HG02885 (cell line): ENCODE measurements around the gene C20orf144.
"Not testable (repeated sequence)": the region's sequence is repeated elsewhere in the genome, so short reads cannot be mapped to it uniquely, and the experiment has no call there.

Experiments
- ATAC-seq: cut with Tn5 transposase; IDR thresholded peaks from one replicate; pipeline ENCODE4 v1.9.1; 2021; ENCODE audit warnings: mild to moderate bottlenecking; ENCODE audit not compliant: unreplicated experiment, poor library complexity

Gene C20orf144

GRCh38 chr20:33662172-33662571, at the start of gene C20orf144:
TSS of gene C20orf144 (plus strand) at chr20:33662327. CDS start at chr20:33662346, 19 bp downstream.
- ATAC-seq = no peak

DNA sequence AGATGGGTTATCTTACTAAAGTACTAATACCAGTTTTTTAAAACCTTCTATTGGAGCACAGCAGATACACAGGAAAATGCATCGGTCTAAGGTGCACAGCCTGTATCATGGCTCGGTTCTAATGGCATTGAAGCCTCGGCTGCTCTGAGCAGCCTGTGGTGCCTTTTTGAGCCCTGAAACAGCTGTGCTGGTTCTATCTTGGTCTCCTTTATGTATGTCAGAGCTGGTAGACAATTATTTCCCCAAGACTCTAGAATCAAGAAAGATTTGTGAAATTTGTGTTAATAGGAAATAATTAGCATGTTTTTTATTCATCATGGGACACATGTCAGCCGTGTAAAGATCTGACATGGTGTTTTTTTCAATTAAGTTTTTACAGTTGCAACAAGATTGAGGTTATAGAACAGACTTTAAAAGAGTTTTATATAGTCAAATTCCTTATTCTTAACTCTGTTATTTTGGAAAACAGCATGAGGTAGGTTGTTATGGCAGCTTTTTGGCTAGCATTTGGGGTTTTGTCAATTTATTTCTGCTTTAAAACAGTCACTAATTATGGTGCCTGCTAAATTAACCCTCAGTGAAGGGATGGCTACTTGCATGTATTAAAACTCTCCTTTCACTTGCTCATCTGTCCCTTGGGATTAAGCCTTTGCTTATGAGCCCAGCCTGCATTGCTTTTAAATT, 40.3 kb upstream of the C20orf144 start:
- ATAC-seq = no peak

- no peak for ATAC-seq
These were observed 39.3 kb upstream of the C20orf144 start for GRCh38 chr20:33622705-33623365.

DNA sequence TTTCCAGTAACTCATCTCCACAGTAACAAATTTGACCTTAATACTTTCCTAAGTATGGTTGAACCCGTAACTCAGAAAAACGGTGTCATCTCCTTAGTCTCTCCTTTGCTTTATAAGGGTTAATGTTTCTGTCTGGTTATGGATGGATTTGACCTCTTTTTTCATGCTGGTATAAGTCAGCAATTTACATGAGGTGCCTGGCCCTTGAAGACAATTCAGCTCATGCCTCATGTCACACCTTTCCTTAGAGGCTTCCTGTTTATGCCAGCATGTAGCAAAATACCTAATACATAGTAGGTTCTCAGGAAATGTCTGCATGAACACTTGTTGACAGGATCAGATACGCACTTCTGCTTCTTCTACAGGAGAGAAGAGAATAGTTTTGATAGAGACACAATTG, 37.7 kb upstream of the C20orf144 start:
- no peak for ATAC-seq

GRCh38 chr20:33626190-33626589, 35.9 kb upstream of the C20orf144 start:
- ATAC-seq = no peak

DNA sequence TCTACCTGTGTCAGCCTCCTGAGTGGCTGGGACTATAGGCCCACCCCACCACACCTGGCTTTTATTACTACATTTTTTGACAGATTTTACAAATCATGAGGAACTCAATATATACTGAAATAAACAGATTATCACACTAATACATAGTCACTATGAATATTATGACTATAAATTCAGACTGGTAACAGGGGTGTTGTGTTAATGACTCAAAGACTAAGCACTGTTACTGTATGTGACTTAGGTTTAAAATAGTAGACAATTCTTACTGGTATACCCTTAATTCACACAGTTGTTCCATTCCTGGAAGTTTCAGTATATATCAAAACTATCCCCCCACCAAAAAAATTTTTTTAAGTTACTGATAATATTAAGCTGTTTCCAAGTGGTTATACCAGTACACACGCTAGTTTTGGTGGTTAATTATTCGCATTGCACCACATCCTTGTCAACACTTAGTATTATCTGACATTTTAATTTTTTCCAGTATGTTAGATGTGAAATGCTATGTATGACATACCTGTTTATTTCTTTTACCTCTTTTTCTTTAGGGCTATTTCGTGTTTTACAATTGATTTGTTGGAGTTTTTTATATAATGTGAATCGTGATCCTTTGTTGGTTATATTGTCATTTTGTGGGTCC, 34.4 kb upstream of the C20orf144 start:
- no peak for ATAC-seq

DNA sequence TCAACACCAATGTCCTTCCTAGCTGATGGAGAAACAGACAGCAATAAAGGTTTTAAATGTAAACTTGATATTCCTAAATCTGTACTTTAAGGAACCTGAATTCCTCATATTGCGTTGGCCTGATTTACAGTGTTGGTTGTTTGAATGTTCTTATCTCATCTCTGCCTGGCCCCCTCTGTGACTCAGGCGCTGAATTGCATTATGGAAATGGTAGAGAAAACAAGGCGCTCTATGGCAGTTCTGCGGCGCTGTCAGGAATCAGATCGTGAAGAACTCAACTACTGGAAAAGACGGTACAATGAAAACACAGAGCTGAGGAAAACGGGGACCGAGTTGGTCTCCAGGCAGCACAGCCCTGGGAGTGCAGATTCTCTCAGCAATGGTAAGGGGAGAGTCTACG, 32.6 kb upstream of the C20orf144 start:
- ATAC-seq = no peak

DNA sequence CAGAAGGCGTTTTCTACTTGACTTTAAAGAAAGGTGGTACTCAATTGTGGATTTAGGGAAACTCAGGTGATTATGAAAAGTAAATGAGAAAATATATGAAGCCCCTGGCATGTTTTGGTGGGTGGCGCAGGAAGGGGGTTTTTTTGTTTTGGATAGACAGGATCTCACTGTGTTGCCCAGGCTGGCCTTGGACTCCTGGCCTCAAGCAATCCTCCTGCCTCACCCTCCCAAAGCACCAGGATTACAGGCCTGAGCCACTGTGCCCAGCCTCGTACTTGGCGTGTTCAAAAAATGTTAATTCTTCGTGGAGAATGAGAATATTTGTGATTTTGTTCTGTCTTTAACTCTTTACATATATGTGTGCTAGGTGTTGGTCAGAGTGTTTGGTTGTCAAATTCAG, 32.1 kb upstream of the C20orf144 start:
- no peak for ATAC-seq

- ATAC-seq = no peak
These were observed 31.6 kb upstream of the C20orf144 start for GRCh38 chr20:33630507-33630906.

DNA sequence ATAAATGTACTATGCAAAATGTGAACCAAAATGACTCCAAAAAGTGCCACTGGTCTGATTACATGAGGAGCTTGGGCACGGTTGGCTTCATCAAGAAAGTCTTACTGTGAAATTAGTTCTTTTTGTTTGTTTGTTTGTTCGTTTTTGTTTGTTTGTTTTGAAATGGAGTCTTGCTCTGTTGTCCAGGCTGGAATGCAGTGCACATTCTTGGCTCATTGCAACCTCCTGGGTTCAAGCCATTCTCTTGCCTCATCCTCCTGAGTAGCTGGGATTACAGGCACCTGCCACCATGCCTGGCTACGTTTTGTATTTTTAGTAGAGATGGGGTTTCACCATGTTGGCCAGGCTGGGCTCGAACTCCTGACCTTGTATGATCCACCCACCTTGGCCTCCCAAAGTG, 30.2 kb upstream of the C20orf144 start:
- not testable (repeated sequence) for ATAC-seq

DNA sequence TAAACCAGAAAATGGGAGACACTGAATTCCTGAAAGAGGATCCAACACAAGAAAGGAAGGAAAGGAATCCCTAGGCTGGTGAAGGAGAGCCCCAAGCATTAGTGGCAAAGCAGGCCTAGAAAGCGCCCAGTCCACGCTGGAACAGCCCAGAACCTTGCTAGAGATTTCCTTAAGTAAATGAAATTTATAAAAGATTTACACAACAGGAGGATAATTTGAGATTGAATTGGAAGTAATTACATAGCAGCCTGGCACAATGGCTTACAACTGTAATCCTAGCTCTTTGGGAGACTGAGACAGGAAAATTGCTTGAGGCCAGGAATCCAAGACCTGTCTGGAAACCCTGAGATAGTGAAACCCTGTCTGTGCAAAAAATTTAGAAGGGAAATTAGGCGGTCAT, 26.8 kb upstream of the C20orf144 start:
- ATAC-seq = no peak

GRCh38 chr20:33636776-33637175, 25.4 kb upstream of the C20orf144 start:
- ATAC-seq = no peak

DNA sequence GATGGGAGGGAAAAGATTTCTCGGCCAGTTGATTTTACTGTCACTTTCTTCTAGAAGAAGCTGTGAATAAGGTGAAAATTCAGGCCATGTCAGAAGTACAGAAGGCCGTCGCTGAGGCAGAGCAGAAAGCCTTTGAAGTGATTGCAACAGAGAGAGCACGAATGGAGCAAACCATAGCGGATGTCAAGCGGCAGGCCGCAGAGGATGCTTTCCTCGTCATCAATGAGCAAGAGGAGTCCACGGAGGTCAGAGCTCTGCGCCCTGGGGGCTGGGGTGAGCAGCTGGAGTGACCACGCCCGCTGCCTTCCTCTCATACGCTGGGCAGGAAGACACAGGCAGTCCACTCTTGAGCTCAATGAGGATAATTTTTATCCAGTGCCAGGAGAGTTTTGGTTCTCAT, 21.8 kb upstream of the C20orf144 start:
- no peak for ATAC-seq

DNA sequence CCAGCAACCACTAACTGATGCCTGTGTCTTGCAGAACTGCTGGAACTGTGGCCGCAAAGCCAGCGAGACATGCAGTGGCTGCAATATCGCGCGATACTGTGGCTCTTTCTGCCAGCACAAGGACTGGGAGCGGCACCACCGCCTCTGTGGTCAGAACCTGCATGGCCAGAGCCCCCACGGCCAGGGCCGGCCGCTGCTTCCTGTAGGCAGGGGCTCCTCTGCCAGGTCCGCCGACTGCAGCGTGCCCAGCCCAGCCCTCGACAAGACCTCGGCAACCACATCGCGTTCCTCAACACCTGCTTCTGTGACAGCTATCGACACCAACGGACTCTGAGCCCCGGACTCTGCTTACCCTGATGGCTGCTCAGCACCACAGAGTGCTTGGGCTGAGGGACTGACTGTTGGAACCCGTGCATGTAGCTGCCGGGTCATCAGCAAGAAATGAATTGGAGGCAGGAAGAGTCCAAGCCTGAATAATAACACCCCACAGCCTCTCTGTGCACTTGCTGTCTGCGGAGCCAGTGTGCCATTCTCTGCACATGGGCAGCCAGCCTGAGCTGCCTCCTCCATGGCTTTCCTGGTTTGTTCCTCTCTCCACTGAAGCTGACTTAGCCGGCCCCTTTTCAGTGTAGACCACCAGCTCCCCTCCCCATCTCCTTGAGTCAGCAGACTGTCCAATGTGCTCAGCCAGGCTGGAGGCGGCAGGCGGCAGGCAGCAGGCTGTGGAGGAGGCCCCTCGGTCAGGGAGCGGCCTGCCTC, 17.6 kb upstream of the C20orf144 start:
- ATAC-seq = no peak

DNA sequence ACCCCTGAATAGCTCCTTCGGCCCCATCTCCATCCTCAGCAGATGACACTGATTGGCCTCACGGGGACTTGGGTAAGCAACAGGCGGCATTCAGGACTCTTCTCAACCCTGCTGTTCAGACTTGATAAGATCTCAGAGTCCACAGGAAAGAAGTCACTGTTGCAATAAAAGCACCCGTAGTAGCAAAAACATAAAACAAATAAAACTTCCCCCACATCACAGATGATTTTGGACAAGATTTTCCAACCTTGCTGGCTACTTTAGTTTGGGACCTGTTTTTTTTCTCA, 17.1 kb upstream of the C20orf144 start:
- ATAC-seq = no peak

GRCh38 chr20:33645396-33645795, 16.7 kb upstream of the C20orf144 start:
- no peak for ATAC-seq

- ATAC-seq = no peak
These were observed 15.9 kb upstream of the C20orf144 start for GRCh38 chr20:33646191-33646590.

DNA sequence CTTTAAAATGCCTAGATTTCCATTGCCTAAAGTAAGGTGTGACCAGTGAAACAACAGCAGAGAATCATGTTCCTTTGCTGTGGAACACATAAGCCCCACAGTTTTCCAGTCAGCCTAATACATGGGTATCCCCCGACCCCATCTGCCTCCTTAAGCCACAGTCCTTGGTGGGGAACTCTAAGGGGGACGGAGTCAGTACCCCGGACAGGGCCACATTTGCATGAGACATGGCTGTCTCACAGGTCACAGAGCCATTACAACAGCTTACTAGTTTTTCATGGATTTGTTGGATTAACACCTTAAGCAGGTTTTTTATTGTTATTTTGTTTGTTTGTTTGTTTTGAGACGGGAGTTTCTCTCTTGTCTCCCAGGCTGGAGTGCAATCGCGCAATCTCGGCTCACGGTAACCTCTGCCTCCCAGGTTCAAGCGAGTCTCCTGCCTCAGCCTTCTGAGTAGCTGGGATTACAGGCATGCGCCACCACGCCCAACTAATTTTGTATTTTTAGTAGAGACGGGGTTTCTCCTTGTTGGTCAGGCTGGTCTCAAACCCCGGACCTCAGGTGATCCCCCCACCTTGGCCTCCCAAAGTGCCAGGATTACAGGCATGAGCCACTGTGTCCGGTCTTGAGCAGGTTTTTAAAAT, 15.0 kb upstream of the C20orf144 start:
- ATAC-seq = not testable (repeated sequence)

- peak; percentile 52 for ATAC-seq
These were observed 14.3 kb upstream of the C20orf144 start for GRCh38 chr20:33647603-33648395.
